HG02884 (cell line): Measurements from ENCODE around the gene SS18.
"Not testable (repeated sequence)": the region's sequence is repeated elsewhere in the genome, so short reads cannot be mapped to it uniquely, and the experiment has no call there.

Experiments
- ATAC-seq: cut with Tn5 transposase; IDR thresholded peaks from one replicate; pipeline ENCODE4 v1.9.1; 2021; ENCODE audit warnings: mild to moderate bottlenecking, moderate library complexity; ENCODE audit not compliant: unreplicated experiment

The SS18 gene

DNA sequence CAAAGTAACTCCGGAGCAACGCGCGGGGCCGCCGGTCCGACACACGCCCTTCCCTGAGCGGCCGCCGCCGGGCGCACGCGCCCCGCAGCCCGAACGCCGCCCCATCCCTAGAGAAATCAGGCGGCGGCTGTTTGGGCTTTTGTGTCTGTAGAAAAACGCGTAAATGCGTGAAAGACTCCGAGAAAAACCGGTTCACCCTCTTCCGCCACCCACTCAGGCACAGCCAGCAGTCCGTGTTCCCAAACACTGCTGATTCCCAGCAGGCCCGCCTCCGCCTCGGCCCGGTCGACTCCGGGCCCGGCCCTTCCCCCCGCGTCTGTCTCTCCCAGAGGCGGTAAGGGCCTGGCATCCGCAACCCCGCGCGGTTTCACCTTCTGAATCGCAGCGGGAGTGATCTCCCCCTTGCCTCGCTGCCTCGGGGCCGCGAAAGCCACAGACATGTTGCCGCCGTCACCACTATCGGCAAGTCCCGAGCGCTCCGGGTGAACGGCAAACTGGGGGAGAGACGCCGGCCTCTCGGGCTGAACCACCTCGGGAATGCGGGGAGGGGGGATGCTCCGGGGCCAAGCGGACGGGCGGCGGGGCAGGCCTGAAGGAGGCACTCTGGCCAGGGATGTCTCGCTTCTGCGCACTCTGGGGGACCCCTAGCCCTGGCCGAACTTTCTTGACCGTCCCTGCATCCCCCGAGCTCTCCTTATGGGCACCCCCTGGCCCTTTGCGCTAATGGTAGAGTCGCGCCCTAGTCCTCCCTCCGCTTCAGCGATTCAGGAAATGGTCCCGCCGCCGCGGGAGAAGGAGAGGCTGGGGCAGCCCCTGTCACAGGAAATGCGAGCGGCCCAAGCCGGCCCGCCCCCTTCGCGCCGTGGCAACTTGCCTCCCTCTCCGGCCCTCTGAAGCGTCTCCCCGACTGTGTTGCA is at the start of gene SS18:
SS18 (minus strand) TSS at position 484 of the 917 bp plus-strand sequence; CDS start at position 440, 44 bp downstream.
- peak; percentile 72 for ATAC-seq

- ATAC-seq: no peak
Observed at GRCh38 chr18:26135548-26135947, 45.1 kb upstream of the SS18 start.

GRCh38 chr18:26134107-26134506 is 43.7 kb upstream of the SS18 start:
- ATAC-seq: no peak

DNA sequence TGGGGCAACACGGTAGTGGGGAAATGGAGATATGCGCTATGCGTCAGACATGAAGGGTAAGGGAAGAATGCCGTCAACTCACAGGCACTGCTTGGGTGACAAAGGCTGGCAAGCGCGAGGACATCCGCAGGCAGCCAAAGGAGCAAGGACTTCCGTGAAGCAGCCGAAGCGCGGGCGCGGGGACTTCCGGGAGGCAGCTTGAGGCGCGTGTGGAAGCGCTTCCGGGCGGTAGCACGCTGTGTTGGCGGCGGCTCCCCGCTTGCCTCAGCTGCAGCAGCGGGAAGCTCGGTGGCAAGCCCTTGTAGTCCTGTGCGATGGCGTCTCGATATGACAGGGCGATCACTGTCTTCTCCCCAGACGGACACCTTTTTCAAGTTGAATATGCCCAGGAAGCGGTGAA is 43.2 kb upstream of the SS18 start, which contains the start of gene PSMA8:
PSMA8 (plus strand) TSS at position 218 of the 400 bp plus-strand sequence; CDS start at position 315, 97 bp downstream.
- no peak for ATAC-seq

DNA sequence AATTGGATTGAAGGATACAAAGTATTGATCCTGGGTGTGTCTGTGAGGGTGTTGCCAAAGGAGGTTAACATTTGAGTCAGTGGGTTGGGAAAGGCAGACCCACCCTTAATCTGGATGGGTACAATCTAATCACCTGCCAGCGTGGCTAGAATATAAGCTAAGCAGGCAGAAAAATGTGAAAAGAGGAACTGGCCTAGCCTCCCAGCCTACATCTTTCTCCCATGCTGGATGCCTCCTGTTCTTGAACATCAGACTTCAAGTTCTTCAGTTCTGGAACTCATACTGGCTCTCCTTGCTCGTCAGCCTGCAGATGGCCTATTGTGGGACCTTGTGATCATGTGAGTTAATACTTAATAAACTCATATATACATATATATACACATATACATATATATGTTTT is 37.8 kb upstream of the SS18 start:
- not testable (repeated sequence) for ATAC-seq

GRCh38 chr18:26127786-26128185 is 37.4 kb upstream of the SS18 start:
- ATAC-seq: no peak

- not testable (repeated sequence) for ATAC-seq
Observed at GRCh38 chr18:26121994-26122393, 31.6 kb upstream of the SS18 start.

DNA sequence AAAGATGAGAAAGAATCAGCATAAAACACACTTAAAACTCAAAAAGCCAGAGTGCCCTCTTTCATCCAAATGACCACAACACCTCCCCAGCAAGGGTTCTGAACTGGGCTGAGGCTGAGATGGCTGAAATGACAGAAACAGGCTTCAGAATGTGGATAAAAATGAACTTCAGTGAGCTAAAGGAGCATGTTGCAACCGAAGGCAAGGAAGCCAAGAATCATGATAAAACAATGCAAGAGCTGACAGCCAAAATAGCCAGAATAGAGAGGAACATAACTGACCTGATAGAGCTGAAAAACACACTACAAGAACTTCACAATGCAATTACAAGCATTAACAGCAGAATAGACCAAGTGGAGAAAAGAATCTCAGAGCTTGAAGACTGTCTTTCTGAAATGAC is 31.1 kb upstream of the SS18 start:
- ATAC-seq: no peak

- ATAC-seq: no peak
Observed at GRCh38 chr18:26119246-26119645, 28.8 kb upstream of the SS18 start.

- no peak for ATAC-seq
Observed at GRCh38 chr18:26104035-26104434, 13.6 kb upstream of the SS18 start.

- ATAC-seq: no peak
Observed at GRCh38 chr18:26103579-26103978, 13.2 kb upstream of the SS18 start.

DNA sequence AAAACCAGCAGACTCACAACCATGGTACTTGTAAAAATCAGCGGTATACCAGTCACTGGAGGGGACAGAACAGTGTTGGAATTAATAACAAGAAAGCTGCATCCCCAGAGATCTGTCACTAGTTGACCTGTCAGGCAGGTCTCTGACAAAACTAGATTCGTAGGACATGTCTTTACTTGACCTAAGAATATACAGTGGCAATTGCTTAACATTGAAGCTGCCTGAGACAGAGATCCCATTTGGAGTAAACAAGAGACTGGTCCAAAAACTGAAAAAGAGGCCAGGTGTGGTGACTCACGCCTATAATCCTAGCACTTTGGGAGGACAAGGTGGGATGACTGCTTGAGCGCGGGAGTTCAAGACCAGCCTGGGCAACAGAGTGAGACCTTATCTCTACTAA is 7.2 kb upstream of the SS18 start:
- no peak for ATAC-seq

DNA sequence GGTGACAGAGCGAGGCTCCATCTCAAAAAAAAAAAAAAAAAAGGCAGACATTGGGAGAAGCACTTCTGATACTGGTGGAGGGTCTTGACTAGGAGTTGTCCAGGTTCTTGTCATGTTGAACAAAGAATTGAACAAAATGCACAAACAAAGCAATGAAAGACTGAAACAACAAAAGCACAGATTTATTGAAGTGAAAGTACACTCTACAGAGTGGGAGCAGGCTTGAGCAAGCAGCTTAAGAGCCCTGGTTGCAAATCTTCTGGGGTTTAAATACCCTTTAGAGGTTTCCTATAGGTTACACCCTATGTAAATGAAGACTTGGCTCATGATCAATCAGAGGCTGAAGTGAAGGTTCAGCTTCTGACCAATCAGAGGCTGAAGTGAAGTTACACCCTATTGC is 6.4 kb upstream of the SS18 start:
- ATAC-seq: no peak

- peak; percentile 39 for ATAC-seq
Observed at GRCh38 chr18:26091047-26091630, 726 bp upstream of the SS18 start.

DNA sequence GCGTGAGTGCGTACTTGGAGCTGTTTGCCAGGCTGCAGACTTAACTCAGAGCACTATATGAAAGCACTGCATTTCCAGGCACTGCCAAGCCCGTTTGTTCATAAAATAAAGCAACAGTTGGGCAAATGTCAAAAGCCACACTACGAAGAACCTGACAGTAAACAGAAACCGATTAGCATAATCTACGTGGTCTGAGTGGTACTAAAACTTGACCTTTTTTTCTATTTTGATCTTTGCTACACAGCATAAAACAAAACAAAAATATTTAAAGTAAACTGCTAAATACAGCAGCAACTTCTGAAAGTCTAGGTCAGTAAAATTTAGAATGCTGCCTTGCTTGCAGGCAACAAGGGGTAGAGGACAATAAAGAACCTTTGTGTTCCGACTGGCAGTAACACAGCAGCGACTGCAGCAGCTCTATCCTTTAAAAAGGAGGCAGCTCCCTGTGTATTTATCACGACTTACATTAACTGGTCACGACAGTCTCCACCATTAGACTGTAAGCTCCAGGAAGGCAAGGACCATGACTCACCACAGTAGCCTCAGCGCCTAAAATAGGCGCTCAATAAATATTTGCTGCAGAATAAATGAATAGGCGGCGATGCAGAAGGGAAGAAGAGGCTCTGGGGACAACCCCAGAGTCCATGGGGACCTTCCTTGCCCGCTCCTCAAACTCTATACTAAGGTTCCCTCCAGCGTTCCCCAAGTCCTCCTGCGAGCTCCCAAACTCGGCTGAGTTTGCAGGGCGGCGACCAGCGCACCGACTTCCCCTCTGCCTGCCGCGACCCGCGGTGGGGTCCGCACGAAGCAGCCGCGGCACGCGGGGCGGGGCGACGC is 902 bp downstream of the SS18 start:
- peak; percentile 14 for ATAC-seq

DNA sequence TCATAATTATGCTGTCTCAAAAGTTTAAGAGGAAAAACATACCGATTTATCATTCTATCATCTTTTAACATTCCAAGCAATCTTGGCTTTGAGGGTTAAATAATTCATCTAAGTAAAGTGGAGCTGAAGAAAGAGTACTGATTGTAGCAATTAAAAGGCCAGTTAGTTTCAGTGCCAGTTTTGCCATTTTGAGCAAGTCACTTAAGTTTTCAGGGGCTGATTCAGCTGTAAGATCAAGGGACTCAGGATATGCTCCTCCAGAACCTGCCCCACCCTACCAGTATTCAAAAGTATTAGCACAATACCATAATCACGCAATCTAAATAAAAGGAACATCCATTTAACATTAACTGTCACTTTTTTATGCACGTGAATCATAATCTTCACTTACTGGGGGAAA is 1.9 kb downstream of the SS18 start:
- no peak for ATAC-seq

DNA sequence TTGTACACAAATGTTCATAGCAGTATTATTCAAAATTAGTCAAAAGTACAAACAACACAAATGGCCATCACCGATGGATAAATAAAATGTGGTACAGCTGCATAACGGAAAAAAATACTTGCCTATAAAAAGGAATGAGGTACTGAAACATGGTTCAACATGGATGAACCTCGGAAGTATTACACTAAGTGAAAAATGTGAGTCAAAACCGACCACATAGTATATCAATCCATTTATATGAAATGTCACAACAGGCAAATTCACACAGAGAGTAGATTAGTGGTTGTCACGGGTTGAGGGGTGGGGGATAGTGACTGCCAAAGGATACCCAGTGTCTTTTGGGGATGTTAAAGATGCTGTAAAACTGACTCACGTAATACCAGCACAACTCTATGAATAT is 3.5 kb downstream of the SS18 start:
- no peak for ATAC-seq

DNA sequence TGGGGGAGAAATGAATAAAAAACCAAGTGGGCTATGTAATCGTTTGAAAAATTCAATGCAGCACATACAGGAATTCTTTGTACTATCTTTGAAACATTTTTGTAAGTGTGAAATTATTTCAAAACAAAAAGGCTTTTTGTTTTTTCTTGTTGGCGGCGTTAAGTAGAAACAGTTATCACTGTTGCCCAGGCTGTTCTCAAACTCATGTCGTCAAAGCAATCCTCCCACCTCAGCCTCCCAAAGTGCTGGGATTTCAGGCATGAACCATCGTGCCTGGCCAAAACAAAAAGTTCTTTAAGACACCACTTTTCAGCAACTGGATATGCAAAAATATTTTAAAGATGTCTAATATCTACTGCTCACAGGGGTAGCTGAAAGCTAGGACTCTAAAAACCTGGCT is 5.4 kb downstream of the SS18 start:
- ATAC-seq: no peak

DNA sequence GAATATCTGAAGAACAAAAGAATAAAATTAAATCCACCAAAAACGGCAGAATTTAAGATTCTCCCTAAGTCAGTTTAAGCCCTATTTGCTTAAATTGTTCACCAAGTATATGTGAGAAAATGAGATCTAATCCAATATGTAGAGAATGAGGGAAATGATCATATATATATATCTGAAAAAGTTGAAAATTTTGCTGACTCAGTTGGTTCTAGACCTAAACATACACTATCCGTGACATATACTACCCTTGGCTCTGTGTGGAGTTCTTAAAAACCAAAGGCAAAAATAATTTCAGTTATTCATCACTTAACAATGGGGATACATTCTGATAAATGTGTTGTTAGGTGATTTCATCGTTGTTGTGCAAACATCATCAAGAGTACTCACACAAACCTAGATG is 7.3 kb downstream of the SS18 start:
- ATAC-seq: no peak

GRCh38 chr18:26082475-26082874 is 7.9 kb downstream of the SS18 start:
- no peak for ATAC-seq

GRCh38 chr18:26074246-26074645 is 16.2 kb downstream of the SS18 start:
- no peak for ATAC-seq
